Endometrial microvascular endothelial cells (primary cell): ENCODE data around the gene BEND5. TPM values are rescaled to one million over a fixed set of nuclear protein-coding genes. Genes with fewer than 3 reads are reported as not detected.

Experiments used
- in situ Hi-C: cut with HindIII; loops from 2 replicates; pipeline ENCODE4 v1.10.0; 2017; ENCODE audit warnings: low sequenced_read_pairs, low pct_unique_long_range_greater_than_20kb; ENCODE audit errors: inconsistent ontology term
- total RNA-seq: library from RNA; depleted of rRNA; stranded (reverse); fragments of >200 nt; gene quantifications from one replicate; pipeline ENCODE4 v1.2.3, GENCODE V29; 2015; ENCODE audit errors: inconsistent ontology term

Gene BEND5, protein sequence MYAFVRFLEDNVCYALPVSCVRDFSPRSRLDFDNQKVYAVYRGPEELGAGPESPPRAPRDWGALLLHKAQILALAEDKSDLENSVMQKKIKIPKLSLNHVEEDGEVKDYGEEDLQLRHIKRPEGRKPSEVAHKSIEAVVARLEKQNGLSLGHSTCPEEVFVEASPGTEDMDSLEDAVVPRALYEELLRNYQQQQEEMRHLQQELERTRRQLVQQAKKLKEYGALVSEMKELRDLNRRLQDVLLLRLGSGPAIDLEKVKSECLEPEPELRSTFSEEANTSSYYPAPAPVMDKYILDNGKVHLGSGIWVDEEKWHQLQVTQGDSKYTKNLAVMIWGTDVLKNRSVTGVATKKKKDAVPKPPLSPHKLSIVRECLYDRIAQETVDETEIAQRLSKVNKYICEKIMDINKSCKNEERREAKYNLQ
- not detected for total RNA-seq

DNA sequence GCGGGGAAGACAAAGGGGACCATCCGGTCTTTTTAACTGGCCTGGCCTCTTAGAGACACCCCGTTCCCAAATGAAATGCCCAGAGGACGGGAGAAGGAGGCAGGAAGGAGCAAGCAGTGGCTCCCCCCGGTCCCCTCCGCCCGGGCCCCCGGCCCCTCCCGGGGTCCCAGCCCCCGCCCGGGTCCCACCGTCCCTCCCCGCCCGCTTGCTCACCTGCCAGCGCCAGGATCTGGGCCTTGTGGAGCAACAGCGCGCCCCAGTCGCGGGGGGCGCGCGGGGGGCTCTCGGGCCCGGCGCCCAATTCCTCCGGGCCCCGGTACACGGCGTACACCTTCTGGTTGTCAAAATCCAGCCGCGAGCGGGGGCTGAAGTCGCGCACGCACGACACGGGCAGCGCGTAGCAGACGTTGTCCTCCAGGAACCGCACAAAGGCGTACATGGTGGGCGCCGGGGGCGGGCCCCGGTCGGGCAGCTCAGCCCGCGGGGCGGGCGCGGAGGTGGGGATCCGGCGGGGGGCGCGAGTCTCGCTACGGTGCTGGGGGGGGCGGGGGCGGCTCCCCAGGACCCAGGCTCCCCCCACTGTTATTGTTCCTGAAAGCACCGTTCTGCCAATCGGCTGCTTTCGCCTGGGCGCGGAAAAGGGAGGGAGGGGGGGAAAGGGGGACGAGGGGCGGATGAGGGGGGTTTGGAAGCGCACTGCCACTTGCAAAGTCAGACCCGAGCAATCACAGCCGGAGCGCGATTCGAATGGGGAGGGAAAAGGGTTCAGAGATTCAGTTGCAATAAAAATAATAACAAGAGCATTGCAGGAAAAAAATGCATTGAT is at the start of gene BEND5:
TSS of gene BEND5 (minus strand) at position 499 of the 826 bp plus-strand sequence. CDS start at position 439, 60 bp downstream.
- in situ Hi-C loops: no loop called here

DNA sequence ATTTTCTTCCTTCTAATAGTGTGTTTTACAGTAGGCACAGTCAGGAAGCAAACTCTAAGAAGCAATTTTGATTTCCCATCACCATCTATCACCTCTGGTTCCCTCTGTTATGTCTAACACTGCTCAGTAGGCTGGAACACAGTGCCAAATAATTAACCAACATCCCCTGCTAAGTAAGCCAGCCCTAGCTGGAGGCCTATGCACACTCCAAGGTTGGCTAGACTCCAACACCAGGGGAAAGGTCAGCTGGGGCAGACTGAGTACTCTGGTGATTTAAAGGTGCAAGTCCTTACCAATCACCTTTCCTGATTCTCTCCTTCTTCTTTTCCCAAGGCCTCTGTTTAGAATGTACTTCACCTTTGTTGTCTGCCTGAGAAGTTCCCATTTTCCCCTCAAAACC is 46.5 kb upstream of the BEND5 start:
- in situ Hi-C loops: no loop called here

DNA sequence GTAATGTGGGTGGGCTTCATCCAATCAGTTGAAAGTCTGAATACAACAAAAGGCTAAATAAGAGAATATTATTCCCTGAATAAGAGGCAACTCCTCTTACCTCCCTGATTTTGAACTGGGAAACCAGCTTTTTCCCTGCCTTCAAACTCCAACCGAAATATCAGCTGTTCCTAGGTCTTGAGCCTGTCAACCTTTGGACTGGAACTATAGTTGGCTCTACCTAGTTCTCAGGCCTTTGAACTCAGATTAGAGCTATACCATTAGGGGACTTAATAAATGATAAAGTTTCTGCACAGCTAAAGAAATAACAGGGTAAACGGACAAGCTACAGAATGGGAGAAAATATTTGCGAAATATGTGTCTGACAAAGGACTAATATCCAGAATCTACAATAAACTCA is 43.8 kb upstream of the BEND5 start:
- in situ Hi-C loops: no loop called here

DNA sequence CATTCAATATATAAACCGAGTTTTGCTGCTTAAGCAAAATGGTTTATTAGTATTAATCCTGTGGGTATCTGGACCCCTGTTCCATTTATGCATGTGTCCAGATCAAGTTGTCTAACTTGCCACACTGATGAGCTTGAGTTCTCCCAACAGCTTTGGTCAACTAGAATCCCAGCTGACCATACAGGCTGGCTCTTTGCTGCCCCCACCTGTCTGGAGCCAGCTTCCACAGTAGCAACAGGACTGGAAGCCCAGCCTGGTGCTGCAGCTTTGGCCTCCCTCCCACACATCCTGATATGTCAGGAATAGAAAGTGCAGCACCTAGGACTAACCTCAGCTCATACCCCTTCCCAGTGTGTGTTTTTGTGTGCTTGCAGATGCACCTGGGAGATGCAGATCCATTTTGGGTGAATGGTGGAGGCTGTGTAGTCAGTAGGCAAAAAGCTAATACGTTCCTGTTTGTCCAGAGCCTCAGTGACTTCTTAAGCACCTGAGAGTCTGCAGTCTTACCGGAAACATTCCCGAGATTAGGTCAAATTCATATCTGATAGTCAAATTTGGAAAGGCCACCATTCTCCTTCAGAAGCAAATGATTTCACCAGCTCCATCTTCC is 40.9 kb upstream of the BEND5 start:
- in situ Hi-C loops: no loop called here

DNA sequence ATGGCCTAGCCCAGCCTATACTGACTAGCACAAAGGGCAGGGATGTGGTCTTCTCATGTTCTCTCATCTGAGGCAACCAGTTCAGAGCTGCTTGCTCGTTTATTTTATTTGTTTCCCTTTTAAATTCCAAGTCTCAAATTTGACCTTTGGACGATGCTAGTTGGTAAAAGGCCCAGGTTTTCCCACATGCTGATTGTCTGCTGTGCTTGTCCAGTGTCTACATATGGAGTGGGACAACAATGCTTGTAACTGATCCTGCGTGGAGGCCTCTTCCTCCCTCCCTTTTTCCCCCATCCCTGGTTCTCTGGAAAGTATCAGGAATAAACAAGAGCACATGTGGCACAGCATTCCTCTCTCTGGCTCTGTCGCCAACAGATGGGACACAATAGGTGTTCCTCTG is 34.0 kb upstream of the BEND5 start:
- in situ Hi-C loops: no loop called here

DNA sequence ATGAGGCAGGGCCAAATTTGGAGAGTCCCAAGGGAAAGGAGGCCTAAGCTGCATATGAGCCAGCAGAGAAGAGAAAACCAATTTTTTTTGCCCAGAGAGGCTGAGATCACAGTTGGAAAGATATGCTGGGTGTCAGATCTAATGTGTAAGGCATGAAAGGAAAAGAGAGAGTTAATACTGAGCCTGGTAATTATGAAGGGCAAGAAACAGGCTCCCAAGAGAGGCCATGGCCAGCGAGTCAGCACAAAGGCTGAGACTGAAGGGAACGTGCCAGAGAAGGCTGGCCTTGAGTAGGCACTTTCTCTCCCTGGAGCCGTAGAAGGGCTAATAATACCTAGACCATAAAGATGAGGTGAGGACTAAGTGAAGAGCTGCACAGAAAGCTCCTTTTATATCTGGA is 31.8 kb upstream of the BEND5 start:
- in situ Hi-C loops: no loop called here

DNA sequence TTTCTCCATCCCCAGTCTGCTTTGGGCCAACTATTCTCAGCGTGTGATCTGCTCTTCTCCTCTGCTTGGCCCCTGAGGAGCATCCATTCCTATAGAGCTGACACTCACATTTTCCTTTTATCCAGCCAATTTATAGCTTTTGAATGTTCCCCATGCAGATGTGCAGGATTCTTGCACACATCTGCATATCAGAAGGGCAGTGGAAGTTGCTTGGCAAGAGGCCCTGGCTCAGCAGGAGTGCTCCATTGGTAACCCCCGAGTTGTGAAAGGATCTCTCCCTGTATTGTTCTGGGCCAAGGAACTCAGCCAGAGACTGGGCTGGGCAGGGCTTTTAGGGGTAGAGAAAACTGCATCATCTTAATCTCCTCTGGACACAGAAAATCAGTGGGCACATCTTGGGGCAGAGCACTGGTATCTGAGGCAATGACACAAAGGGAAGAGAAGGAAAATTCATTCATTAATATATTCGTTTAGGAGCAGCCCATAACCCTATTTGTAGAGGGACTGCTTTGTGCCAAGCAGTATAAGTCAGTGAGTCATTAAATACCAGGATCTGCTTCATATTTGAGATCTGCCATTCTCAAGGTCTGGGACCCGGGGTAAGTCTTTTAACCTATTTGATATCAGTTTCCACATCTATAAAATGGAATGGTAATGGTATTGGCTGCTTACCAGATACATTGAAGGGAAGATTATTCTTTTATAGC is 31.0 kb upstream of the BEND5 start:
- in situ Hi-C loops: no loop called here

DNA sequence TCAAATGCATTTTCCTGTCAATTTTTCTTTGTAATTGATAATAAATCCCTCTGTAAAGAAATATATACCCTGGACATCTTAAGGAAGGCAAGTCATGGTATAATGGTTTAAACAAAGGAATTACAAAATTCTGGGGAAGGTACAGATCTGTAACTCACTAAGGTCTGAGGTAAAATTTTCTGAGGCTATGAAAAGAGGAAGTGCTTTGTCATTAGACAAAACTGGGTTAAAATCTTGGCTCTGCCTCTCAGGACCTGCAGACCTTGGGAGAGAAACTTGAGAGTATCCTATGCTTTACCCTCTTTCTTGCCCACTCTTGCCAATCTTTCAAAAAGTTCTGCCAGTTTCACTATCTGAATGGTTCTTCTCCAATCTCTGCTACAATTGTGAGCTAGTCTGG is 26.8 kb upstream of the BEND5 start:
- in situ Hi-C loops: no loop called here

DNA sequence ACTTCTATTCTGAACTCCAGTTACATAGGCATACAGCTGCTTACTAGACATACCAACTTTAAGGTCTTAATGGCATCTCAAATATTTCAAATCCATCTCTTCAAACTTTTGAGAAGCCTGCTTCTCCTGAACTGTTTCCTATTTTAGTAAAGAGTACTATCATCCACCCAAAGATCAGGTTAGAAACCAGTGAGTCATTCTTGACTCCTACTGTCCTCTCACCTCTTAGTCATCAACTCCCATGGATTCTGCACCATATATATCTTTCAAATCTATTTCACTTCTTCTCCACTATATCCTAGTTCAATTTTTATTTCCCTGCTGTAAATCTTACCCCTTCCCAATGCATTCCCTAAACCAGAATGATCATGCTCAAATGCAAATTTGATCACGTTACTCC is 18.1 kb upstream of the BEND5 start:
- in situ Hi-C loops: no loop called here

DNA sequence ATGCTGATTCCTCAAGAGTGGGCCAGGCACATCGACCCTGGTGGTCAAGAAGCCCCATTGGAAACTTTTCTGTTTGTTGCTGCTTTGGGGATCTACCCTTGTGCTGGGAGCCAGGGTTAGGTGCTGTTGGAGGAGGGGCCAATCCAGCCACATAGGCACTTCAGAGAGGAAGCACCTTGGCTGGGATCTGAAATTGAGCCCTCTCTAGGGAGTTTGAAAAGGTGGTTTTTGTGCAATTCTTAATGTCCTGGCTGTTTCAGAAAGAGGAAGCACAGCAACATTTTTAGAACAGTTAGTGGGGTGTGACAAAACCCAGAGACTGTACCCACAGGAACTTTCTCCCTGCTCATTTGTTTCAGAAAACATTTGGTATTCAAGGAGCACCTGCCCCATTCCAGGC is 17.2 kb upstream of the BEND5 start:
- in situ Hi-C loops: no loop called here

DNA sequence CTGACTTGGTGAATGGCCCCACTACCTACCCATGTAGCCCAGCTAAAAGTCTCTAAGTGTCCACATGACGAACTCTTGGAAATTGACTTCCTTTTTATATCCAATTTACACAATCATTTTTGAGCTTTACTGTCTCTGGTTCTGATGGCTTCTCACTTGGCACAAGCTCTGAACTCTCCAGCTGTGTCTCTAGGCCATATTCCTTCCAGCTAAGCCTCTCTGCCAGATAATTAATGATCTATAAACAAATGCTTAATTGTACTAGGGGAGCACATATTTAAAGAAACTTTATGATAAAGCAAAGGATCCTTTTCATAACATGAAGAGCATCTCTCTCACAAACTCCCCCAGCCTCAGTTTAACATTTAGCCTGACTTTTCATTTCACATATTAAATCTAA is 16.3 kb upstream of the BEND5 start:
- in situ Hi-C loops: no loop called here

DNA sequence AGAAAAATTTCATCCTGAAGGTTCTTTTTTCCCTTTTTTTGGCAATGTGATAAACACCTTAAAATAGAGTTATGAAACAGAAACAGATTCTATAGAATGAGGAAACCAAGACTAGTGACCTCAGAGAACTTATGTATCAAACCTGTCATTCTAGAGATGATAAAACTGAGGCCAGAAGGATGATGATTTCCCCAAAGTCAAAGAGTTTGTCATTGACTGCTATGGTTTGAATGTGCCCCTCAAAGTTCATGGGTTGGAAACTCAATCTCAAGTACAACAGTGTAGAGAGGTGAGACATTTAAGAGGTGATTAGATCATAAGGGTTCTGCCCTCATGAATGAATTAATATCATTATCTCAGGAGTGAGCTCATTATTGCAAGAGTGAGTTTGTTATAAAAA is 13.7 kb upstream of the BEND5 start:
- in situ Hi-C loops: no loop called here

DNA sequence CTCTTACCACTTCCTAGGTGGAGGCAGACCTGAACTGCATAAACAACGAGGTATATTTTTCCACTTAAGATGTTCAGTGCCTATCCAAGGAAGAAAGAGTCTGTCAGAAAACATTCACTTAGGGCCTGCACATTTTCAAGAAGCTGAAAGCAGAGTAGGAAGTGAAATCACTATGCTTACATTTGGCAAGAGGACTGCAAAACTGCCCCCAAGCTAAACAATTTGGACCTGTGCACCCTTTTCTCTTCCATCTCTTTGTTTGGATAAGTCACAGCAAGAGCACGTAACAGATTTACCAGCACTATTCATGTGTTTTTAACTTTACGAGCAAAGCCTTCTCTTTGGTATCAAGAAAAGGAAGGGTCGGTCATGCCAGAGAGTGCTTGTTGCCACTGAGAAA is 13.2 kb upstream of the BEND5 start:
- in situ Hi-C loops: no loop called here

DNA sequence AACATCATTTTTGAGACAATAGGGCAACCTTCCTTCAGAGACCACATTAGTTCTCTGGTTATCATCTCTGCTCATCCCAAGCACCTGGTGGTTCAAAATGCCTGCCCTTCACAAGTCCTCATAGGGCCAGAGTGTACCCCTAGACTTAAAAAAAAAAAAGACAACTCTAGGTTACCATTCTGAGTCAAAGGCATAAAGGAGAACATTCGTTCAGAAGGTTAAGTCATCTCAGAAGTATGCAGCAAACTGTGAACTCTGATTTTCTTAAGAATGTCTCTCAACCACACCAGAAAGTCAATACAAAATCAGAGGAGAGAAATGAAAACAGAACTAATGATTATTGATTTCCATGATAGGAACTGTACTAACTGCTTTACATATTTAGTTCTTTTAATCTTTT is 9.2 kb upstream of the BEND5 start:
- in situ Hi-C loops: no loop called here

DNA sequence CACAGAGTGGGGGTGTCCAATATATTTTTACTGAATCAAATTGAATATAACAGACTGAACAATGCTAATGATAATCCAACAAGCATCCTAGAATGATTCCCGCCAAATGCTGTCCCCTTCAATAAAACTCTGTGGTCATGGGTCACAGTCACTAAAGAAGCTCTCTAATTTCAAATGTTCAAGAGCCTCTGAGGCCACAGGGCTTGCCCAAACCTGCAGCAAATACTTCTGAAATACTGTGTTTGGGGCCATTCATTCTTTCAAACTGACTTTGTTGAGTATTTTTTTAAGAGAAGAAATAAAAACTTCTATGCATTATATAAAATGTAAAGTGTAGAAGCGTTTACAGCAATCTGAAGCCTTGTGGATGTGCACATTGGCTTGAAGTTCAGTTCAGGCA is 7.6 kb upstream of the BEND5 start:
- in situ Hi-C loops: no loop called here

DNA sequence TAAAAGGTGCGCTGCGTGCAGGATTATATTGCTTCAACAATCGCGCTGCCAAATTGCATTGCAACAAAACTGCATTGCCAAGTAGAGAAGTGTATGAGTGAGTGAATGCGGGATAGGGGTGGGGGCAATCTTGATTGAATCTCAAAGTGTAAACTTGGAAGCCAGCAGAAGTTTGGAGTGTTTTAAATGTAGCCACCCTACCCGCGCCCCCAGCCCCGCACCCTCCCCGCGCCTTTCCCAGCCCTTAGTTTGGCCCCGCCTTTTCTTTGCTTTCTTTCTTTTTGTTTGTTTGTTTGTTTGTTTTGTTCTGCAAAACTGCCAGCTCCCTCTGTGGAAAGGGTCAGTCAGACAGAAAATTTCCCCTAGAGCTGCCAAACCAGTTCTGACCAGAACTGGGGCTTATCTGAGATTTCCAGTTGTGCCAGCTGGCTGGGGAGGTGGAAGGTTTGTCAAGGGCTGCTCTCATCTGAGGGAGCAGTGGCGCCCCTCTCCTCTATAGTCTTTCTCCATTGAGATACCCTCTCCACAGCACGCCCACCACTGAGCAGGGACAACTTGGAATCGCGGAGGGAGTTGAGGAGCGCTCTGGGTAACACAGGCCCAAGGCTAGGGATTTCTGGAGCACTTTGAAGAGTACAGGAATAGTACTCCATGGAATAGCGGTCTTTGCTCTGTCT is 666 bp upstream of the BEND5 start:
- in situ Hi-C loops: no loop called here

DNA sequence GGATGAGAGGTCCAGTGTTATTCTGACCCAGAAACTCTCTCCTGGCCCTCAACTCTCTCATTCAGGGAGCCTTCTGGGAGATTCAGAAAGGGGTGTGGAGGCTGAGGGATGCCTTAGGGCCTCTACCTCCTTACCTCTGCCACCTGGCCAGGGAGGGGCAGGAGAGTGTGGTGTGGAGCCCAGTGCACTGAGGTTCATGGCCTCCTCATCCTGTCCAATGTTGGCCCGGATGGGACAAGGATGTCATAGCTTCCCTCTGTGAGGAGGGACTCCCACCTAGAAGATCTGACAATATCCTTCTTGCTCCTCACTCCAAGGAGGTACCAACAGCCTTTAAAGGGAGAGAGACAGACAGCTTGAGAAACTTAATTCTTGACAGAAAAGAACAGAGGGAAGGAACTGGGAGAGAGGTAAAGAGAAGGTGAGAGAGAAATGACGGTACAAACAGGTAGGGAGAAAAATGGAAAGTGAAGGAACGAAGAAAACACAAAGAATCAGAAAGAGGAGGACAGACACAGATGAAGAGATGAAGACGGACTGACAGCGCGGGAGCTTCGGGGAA is 779 bp downstream of the BEND5 start:
- in situ Hi-C loops: no loop called here

DNA sequence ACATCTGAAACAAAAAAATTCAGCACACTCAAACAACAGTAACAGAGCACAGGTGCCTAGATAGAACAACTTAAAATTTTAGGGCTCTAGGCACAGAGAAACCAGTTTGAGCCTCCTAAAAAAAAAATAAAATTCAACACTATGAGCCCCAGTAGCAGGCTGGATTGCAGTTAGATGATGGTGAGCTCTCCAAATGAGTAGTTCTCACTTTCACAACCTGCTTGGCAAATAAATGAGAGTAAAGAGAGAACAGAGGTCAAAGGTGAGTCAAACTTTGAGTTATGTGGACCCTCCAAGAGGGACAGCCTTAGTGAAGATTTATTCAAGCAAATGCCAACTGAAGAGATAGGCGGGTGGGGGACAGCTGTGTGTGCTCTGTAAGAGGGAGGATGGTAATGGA is 3.6 kb downstream of the BEND5 start:
- in situ Hi-C loops: no loop called here
